Posterior vena cava (tissue), 2 donors: ENCODE data around the gene PHRF1. TPM values are rescaled to one million over a fixed set of nuclear protein-coding genes. Genes with fewer than 3 reads are reported as not detected.

Source experiments
- DNase-seq: peaks from one replicate; pipeline ENCODE4 v3.0.0-alpha.2; 2020; ENCODE audit warnings: low spot score
- intact Hi-C, 2 donors: fragments of 100-400 bp; cut with DNase I; formaldehyde crosslinking; loops; one replicate each; pipeline versions ENCODE4 v1.14.1 to v1.14.2; 2022 to 2023
- microRNA-seq, 2 donors: library from miRNA; unstranded; fragments of <30 nt; microRNA quantifications; one replicate each; pipeline ENCODE4 v1.2.0, GENCODE V29; 2020 to 2021; ENCODE audit warnings: borderline microRNAs expressed in 2 of 2
- total RNA-seq, 2 donors: library from RNA; stranded (reverse); fragmentation: NEBNext Ultra II Directional; extraction: Animal tissue kit (Norgen Biotek cat#: 25700); gene quantifications; one replicate each; pipeline ENCODE4 v1.2.1, GENCODE V29; 2021
- donor health status: DM: yes; HTN: yes; CAD: no.
- donor health status: DM: yes; HTN: yes; CAD: no.

PHRF1 gene
- total RNA-seq, 2 donors from 2014 or later: 18.3 to 20.8 TPM

DNA sequence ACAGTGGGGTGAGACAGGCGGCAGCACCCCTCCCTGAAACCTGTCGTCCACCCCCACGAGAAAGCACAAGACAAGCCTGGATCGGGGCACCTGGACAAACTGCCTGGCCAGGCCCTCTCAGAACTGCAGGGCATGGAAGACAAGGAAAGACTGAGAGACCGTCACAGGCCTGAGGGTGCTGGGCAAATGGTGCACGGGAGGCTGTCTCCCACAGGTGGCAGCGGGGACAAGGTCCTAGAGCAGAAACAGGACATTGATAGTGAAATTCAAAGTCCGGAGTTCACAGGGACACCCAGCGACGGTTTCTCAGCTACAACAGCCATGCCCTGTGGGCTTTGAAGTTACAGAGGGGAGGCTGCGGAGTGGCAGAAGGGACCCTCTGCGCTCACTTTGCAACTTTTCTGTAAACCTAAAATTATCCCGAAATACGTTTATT, 81.4 kb downstream of the PHRF1 start:
- intact Hi-C loops: no loop called here
- no peak for DNase-seq

DNA sequence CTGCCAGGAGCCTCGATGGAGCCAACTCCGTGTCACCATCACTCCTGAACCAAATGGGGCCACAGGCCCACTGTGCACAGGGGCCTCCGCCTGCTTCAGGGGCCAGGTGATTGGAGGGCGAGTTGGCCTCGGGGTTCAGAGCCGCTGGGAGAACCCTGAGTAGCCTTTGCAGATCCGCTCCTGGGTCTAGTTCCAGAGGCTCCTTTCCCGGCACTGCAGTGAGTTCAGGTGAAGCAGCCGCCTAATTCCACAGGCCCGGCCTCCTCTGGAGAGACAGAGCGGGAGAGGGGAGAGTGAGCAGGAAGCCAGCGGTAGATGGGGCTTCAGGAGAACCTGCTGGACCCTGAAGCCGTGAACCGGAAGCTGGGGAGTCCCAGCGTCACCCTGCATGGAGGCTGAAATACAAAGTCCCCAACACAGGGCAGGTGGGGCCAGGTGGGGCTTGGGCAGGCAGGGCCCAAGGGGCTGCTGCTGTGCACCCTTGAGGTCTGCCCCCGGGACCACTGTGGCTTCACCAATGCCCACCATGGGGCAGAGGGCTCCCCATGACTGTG, 83.3 kb downstream of the PHRF1 start:
- intact Hi-C loops: loop anchor here (5.0 to 10.0 kb wide), 3 partner anchors 63 to 135 kb away; partner anchors contain the start of genes CEND1 (in 1 of the 2) and SLC25A22 (in 1 of the 2)
- DNase-seq: no peak

DNA sequence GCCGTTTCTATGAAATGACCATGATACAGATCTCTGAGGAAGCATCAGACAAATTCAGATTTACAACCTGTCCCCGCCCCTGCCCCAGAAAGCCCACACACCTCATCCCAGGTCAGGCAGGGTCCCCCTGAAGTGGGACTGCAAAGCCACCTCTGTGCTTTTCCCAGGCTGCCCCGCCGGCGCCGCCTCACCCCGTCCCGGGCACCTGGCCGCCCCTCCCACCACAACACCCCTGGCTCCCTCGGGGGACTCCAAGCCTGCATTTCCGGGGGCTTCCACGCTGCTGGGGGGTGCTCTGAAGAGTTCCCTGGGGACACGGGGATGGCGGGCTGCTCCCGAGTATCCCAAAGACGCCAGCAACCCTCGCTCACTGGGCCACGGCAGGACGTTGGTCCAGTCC, 84.0 kb downstream of the PHRF1 start:
- intact Hi-C loops: loop anchor here (5.0 to 10.0 kb wide), 3 partner anchors 62 to 135 kb away; partner anchors contain the start of genes CEND1 (in 1 of the 2) and SLC25A22 (in 1 of the 2)
- DNase-seq: no peak

DNA sequence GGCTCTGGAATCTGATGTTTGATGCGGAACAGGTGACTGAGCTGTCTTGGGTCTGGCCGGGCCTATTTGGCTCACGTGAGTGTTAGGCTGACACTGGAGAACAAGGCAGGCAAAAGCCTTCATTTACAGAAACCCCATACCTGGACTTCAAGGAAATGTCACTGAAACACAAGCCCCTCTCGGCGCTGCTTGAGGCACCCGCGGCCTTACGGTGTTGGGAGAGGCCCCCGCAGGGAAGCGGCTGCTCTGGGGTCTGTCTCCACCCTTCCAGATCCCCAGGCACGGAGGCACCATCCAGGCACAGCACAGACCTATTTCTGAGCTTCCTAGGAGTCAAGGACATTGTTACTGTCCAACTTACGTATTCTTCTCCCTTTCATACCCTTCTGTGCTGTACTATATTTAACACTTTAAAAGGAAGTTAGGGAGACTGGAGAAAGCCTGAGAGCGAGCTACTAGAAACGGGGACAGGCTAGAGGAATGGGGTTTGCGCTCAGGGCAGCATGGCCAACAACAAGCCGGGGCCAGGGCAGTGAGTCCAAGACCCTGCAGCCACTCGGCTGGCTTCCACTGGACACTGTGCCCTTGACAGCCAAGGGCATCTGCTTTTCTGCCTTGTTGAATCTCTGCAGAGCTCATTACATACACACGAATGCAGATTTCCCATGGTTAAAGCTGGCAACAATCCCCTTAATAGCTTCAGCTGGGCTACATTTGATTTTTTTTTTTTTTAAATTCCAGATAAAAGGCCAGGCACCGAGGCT, 84.6 kb downstream of the PHRF1 start:
- intact Hi-C loops: loop anchor here (5.0 to 10.0 kb wide), 3 partner anchors 61 to 134 kb away; partner anchors contain the start of genes CEND1 (in 1 of the 2) and SLC25A22 (in 1 of the 2)
- DNase-seq: no peak

Small RNAs within 50 kb of the gene (microRNA-seq; reads per million reads assigned to microRNA genes)
- 131 to 176 reads per million in 2 donors for gene MIR210

Other genes with a start within 250 kb of the PHRF1 start
- gene B4GALNT4, start 207.0 kb upstream of the PHRF1 start, total RNA-seq: 1 to 10 TPM in 1 of 2 donors, under 1 TPM in 1; 0.52 to 1.8 TPM
- gene PKP3, start 182.3 kb upstream of the PHRF1 start, total RNA-seq: under 1 TPM in 1 of 2 donors, not detected in 1; 0.10 TPM
- 10 to 100 TPM; 30.7 to 45.2 TPM for gene SIGIRR, start 161.5 kb upstream of the PHRF1 start, total RNA-seq
- gene ANO9, start 134.5 kb upstream of the PHRF1 start, total RNA-seq: under 1 TPM; 0.57 to 0.93 TPM
- 10 to 100 TPM; 16.3 to 16.7 TPM for gene PTDSS2, start 126.2 kb upstream of the PHRF1 start, total RNA-seq
- gene RNH1, start 69.2 kb upstream of the PHRF1 start, total RNA-seq: 100 to 1,000 TPM; 197 to 209 TPM
- 10 to 100 TPM; 37.2 to 48.5 TPM for gene HRAS, start 40.9 kb upstream of the PHRF1 start, total RNA-seq
- under 1 TPM; 0.43 to 0.56 TPM for gene LRRC56, start 38.9 kb upstream of the PHRF1 start, total RNA-seq
- under 1 TPM; 0.43 to 0.56 TPM for gene LMNTD2, start 15.7 kb upstream of the PHRF1 start, total RNA-seq
- 1 to 10 TPM; 2.1 to 2.6 TPM for gene RASSF7, start 15.5 kb upstream of the PHRF1 start, total RNA-seq
- 10 to 100 TPM; 10.3 to 16.4 TPM for gene IRF7, start 39.5 kb downstream of the PHRF1 start, total RNA-seq
- under 1 TPM in 1 of 2 donors, not detected in 1; 0.10 TPM for gene CDHR5, start 48.5 kb downstream of the PHRF1 start, total RNA-seq
- gene SCT, start 50.7 kb downstream of the PHRF1 start, total RNA-seq: not detected
- under 1 TPM; 0.48 to 0.51 TPM for gene DRD4, start 60.8 kb downstream of the PHRF1 start, total RNA-seq
- gene DEAF1, start 118.8 kb downstream of the PHRF1 start, total RNA-seq: 10 to 100 TPM; 22.9 to 25.5 TPM
- 10 to 100 TPM; 13.5 to 19.3 TPM for gene TMEM80, start 119.3 kb downstream of the PHRF1 start, total RNA-seq
- 10 to 100 TPM; 23.8 to 38.3 TPM for gene EPS8L2, start 129.8 kb downstream of the PHRF1 start, total RNA-seq
- gene TALDO1, start 171.0 kb downstream of the PHRF1 start, total RNA-seq: 100 to 1,000 TPM in 1 of 2 donors, 10 to 100 TPM in 1; 76.8 to 109 TPM
- 10 to 100 TPM; 33.0 to 38.8 TPM for gene GATD1, start 201.0 kb downstream of the PHRF1 start, total RNA-seq
- not detected for gene CEND1, start 213.6 kb downstream of the PHRF1 start, total RNA-seq
- 10 to 100 TPM; 10.6 to 11.2 TPM for gene SLC25A22, start 221.8 kb downstream of the PHRF1 start, total RNA-seq
- 1 to 10 TPM; 6.0 to 6.5 TPM for gene PIDD1, start 228.8 kb downstream of the PHRF1 start, total RNA-seq
- 1,000 to 10,000 TPM; 1,286 to 1,386 TPM for gene RPLP2, start 233.5 kb downstream of the PHRF1 start, total RNA-seq
- 10 to 100 TPM; 80.7 to 85.5 TPM for gene PNPLA2, start 242.4 kb downstream of the PHRF1 start, total RNA-seq